GDM1 (cell line): ENCODE data around the gene LRRC56.

Experiments used
- DNase-seq: peaks from one replicate; lab custom pipeline; 2025; lab: John Stamatoyannopoulos, UW

Gene LRRC56

GRCh38 chr11:598005-598680 is 60.8 kb downstream of the LRRC56 start:
- DNase-seq: no peak

GRCh38 chr11:601573-602245 is 64.4 kb downstream of the LRRC56 start:
- DNase-seq: no peak

- no peak for DNase-seq
These were observed 65.8 kb downstream of the LRRC56 start for GRCh38 chr11:603154-603553.
